GM21717 (cell line): ENCODE measurements around the gene PBRM1.
A peak's percentile ranks its signal among the peaks of the same experiment; 100 is the strongest.
"Not testable (repeated sequence)": the region's sequence is repeated elsewhere in the genome, so short reads cannot be mapped to it uniquely, and the experiment has no call there.

Experiments used
- ATAC-seq: cut with Tn5 transposase; IDR thresholded peaks from one replicate; pipeline ENCODE4 v1.9.1; 2021; ENCODE audit warnings: mild to moderate bottlenecking, moderate library complexity; ENCODE audit not compliant: unreplicated experiment

Gene PBRM1

GRCh38 chr3:52536369-52537164 lies 149.1 kb downstream of the PBRM1 start, which contains the start of gene UQCC5:
Gene UQCC5 (plus strand): TSS chr3:52536605. CDS start chr3:52536756, 151 bp downstream.
- peak; percentile 84 for ATAC-seq

DNA sequence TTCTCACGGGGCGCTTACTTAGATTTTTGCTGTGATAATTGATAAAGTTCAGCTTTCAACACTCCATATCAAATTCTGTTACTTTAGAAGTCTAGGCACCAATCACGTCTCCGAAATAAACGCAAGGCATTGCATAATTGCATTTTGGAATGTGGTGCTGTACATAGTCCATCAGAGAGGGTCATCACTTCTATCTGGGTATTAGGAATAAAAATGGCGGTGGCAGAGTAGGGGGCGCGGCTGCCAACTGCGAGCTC lies 149.7 kb downstream of the PBRM1 start:
- no peak for ATAC-seq

- no peak for ATAC-seq
Observed at GRCh38 chr3:52535411-52536111, 150.2 kb downstream of the PBRM1 start.

DNA sequence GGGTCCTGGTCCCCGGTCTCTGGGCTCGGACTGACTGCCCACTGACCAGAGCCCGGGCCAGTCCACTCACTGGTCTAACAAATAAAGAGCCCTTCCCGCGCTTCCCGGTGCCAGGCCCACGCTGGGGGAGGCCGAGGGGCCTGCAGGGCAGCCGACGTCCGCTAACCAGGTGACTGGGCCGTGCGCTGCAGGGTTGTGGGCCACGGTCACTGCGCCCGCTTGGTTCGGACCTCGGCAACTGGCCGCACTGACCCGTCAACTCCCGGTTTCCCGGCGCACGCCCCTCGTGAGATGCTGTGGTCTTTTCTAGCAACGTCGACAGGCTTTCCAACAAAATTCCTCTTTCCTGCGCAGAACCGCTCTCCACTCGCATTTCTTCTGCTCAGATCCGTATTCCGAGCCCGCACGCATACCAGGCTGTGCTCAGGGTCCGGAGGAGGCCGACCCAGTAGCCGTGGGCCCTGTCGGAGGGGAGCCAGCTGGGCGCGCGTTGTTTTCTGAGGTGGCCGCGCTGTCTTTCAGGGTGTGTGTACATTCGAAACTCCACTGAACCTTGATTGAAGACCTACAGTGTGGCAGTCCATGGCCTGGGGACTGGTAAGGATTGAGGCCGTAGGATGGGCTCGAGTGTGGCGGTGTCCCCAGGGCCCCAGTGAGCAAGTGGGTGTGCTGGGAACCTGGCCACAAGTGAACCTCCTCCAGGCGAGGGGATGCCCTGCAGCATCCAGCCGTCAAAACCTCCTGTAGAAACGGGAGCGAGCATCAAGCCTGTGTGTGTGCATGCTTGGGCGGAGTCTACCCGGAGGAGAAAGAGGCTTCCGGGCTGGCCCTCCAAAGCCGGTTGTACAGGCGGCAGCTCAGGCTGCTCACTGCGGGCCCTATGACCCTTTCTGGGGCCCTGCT lies 151.2 kb downstream of the PBRM1 start:
- no peak for ATAC-seq

- ATAC-seq, result peak; percentile 29
Observed at GRCh38 chr3:52533623-52534280, 152.0 kb downstream of the PBRM1 start, which contains the start of gene NT5DC2. Gene NT5DC2 (minus strand): TSS chr3:52533857. CDS start chr3:52533737, 120 bp downstream.

DNA sequence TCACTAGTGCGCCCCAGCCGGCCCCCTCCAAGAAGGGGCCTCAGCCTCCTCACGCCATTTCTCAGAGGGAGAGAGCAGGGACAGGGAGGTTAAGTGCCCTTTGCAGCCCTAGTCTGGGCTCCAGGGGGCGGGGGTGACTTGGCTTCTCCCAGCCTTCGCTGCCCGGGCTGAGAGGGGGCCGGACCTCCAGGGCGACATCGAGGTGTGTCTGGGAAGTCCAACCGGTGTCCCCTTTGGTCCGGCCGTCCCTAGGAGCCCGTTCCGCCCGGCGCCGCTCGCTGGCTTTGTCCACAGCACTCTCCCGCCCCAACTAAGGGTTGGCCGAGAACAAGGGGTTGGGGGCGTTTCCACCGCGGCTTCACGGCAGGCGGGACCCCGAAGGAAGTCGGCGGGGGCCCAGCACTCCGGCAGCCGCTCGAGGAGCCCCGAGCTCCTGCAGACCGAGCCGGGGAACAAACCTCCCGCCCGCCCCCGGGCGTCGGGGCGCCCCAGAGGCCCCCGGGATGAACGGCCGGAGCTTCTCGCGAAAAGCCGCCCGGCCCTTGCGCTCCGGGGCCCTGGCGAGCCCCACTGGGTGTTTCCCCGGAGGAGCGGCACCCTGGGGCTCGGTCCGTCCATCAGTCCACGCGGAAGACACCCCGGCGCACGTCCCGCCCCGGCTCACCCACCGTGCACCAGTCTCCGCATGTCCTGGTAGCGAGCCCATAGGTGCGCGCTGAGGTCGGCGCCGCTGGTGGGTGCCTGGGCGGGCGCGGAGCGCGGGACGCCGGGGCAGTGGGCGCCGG lies 152.7 kb downstream of the PBRM1 start:
- ATAC-seq, result no peak

GRCh38 chr3:52532517-52532837 lies 153.2 kb downstream of the PBRM1 start:
- ATAC-seq, result no peak

DNA sequence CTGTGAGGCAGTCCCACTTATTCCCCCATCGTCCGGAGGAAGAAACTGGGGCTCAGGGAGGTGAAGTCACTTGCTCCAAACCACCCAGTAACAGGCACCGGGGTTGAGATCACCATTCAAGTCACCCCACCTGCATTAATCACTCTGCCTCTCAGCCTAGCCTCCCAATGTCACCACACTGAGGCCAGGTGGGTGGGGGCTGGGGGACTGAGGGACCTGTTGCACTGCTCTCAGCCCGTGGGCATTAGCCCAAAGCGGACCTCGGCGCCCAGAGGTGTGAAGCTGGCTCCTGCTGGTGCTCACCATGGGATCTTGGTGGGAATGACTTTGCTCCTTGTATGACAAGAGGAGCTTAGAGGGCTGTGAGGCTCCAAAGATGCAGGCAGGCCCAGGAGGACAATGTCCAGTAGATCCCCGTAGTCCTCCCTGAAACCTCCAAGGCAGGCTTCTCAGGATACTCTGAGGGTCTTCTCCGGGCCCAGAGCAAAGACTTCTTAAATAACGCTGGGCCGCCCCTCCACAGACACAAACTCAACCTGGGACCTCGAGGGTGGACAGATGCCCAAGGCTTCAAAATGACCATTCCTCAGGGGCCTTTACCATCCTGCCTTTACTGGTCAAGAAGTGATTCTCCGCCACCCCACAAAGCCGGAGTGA lies 153.7 kb downstream of the PBRM1 start:
- no peak for ATAC-seq

DNA sequence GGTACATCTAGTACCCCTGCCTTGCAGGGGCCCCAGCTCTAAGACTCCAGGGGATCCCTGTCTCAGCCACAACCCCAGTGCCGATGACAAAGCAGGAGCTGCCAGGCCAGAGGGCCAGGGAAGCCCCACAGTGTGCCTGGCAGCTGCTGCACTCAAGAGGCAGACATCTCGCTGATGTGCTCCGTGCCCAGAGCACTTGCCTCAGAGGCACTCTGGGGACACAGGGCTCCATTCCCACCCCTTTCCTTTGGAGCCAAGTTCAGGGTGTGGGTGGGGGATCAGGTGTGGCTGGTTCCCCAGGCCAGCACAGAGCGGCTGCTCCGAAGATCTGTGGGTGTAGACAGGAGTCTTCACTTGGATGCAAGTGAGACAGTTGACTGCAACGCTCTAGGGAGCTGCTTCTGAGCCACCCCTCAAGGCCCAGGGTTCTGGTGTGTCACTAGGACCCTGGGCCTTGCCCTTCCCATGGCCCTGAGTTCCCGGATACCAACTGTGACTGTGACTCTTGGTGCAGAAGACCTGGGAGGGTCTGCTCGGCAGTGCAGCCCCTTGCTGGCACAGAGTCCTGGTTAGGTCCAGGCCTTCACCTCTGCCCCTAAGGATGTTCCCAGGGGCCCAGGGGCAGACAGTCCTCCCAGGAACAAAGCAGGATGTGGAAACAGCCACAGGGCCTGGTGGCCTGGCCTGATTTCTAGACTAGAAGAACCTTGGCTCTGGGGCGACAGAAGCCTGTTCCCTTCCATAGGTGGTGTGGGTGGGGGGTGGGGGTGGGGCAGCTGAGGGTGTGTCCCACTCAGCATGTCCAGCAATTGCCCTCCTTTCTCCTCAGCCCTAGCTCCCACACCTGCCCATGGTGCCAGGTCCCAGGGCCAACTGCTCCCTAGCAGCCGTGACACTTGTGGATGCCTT lies 154.5 kb downstream of the PBRM1 start:
- ATAC-seq, result no peak

DNA sequence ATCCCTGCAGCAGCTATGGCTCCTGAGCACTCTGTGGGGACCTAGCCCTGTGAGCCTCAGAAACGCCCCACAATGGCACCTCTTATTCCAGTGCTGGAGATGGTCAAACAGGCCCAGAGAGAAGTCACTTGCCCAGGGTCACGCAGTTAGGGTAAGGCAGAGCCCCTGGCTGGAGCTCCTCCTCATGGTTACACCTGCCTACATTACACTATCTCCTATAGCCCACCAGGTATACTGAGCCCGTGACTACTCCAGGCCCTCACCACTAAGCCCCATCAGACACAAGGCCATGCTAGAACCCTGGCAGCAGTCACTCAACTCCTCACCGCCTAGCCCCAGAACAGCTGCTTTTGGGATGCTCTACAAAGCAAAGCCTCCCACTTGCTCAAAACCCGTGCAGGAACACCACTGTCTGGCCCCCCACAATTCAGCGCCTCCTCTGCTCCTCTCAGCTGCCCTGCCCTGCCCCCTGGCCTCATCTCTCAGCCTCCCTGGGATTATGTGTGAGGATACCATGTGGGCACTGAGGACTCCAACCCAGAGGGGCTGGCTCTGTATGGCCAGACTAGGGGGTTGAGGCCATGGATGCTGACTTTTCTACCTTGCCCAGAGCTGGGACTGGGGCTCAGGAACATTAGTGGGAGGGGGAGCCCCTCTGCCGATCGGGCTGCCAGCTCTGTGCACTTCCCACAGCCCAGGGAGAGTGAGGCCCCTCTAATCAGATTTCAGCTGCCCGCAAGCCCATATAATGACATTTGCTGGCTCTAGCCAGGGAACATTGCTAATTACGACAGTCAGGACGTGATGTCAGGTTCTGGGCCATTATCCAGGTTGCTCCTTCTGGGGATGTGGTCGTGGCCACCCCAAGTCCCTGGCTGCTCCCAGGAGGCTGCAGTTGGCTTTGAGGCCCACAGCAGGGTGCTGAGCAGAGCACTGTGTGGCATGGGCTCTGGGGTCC lies 156.1 kb downstream of the PBRM1 start:
- ATAC-seq, result no peak

DNA sequence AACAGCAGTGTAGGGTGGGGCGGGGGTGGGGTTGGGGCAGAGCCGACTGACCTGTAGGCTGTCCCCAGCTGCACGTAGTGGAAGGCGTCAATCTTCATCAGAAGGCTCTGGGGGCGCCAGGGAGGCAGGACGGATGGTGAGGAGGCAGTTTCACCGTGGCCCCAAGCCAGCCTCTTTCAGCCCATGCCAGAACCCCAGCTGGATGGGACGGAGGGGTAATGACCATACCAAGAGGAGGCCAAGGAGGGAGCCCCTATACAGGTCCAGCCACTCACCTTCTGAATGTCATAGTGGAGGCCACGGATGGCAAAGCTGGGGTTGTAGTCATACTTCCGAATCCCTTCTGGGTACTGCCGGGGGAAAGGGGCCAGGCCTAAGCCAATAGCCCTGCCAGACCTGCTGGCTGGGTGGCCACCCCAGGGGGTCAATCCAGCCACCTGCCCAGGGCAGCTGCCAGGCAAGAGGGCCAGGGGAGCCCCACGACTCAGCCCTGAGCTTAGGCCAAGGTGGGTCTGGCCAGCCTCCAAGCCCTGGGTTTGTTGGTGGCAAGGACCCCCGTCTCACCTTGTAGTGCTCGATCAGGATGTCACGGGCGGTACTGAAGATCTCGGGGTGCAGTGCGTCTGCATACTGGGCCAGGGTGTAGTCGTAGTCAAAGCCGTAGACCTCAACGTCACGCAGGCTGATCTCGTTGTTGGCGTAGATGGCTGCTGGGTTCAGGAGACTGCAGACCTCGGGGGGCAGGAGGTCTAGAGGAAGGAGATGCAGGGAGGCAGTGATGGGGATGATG lies 156.9 kb downstream of the PBRM1 start:
- ATAC-seq, result no peak

- no peak for ATAC-seq
Observed at GRCh38 chr3:52527732-52528585, 157.8 kb downstream of the PBRM1 start.

GRCh38 chr3:52527039-52527731 lies 158.5 kb downstream of the PBRM1 start:
- no peak for ATAC-seq

DNA sequence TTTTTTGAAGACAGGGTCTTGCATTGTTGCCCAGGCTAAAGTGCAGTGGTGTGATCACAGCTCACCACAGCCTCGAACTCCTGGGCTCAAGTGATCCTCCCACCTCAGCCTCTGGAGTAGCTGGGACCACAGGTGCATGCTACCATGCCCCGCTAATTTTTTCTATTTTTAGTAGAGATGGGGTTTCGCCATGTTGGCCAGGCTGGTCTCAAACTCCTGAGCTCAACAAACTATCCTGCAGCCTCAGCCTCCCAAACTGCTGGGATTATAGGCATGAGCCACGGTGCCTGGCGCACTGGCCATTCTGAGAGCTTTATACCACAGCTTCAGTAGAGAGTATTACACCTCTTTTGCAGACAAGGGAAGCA lies 159.1 kb downstream of the PBRM1 start:
- ATAC-seq, result not testable (repeated sequence)
